Activated CD8-positive, alpha-beta T cell treated with anti-CD3 and anti-CD28 coated beads, Interleukin-2, amount 10 ng/mL, durations not matched to agents 7 days and 5 days (primary cell): ENCODE data around the gene BRSK2. TPM values are rescaled to one million over a fixed set of nuclear protein-coding genes. Genes with fewer than 3 reads are reported as not detected.
"Not testable (repeated sequence)": the region's sequence is repeated elsewhere in the genome, so short reads cannot be mapped to it uniquely, and the experiment has no call there.

Source experiments
- ATAC-seq: fragments of 150-1000 bp; cut with Tn5 transposase; one replicate; pipeline ENCODE4 v1.10.0; 2021; ENCODE audit warnings: moderate library complexity
- CTCF ChIA-PET: fragments of 350-600 bp; sonication (Branson Sonifier 250); formaldehyde crosslinking; loops from one replicate; lab custom pipeline; 2021; ENCODE audit warnings: antibody characterized with exemption; lab: Charles Lee
- POLR2A ChIA-PET: fragments of 350-600 bp; sonication (Branson Sonifier 250); formaldehyde crosslinking; loops from one replicate; lab custom pipeline; 2021; ENCODE audit warnings: antibody characterized with exemption; lab: Charles Lee
- DNase-seq: peaks from one replicate; pipeline ENCODE4 v3.0.0-alpha.2; 2020
- H3K27ac Mint-ChIP-seq: one replicate; pipeline ENCODE4 v1.8.0; 2021; ENCODE audit warnings: mild to moderate bottlenecking, mixed read lengths
- H3K27me3 Mint-ChIP-seq: one replicate; pipeline ENCODE4 v1.8.0; 2021; ENCODE audit warnings: low read depth, mixed read lengths
- H3K36me3 Mint-ChIP-seq: one replicate; pipeline ENCODE4 v1.8.0; 2021; ENCODE audit warnings: low read depth, mixed read lengths
- H3K4me1 Mint-ChIP-seq: one replicate; pipeline ENCODE4 v1.8.0; 2021; ENCODE audit warnings: low read depth, mixed read lengths
- H3K4me3 Mint-ChIP-seq: one replicate; pipeline ENCODE4 v1.8.0; 2021; ENCODE audit warnings: mild to moderate bottlenecking, mixed read lengths
- H3K9me3 Mint-ChIP-seq: one replicate; pipeline ENCODE4 v1.8.0; 2022; ENCODE audit warnings: mixed read lengths; ENCODE audit not compliant: insufficient read depth
- total RNA-seq, 2 experiments: library from RNA; stranded (reverse); gene quantifications; one replicate each; pipeline ENCODE4 v1.2.3, GENCODE V29; 2021

BRSK2 gene
- total RNA-seq, 2 experiments from 2014 or later, result 0.39 TPM; not detected in 1

GRCh38 chr11:1425006-1425405, 35.3 kb downstream of the BRSK2 start:
- Mint-ChIP-seq H3K4me1 (no peaks in the 10 kb centered on the region), H3K27me3 (no peaks in the 10 kb centered on the region), H3K9me3 (no peaks in the 10 kb centered on the region), H3K27ac (no peak overlapping the region), H3K36me3 (no peaks in the 10 kb centered on the region), H3K4me3 (no peak overlapping the region)
- POLR2A ChIA-PET, result no interaction called here
- ATAC-seq (no peak), DNase-seq (no peak)
- CTCF ChIA-PET, result no interaction called here

GRCh38 chr11:1425439-1425838, 35.7 kb downstream of the BRSK2 start:
- Mint-ChIP-seq H3K36me3 (no peaks in the 10 kb centered on the region), H3K4me1 (no peaks in the 10 kb centered on the region), H3K9me3 (no peaks in the 10 kb centered on the region), H3K27me3 (no peaks in the 10 kb centered on the region), H3K27ac (no peak overlapping the region), H3K4me3 (no peak overlapping the region)
- ATAC-seq (no peak), DNase-seq (no peak)
- CTCF ChIA-PET, result no interaction called here
- POLR2A ChIA-PET, result no interaction called here

- no peaks in the 10 kb centered on the region for H3K4me1 Mint-ChIP-seq
- ChIA-PET CTCF (no interaction called here), POLR2A (no interaction called here)
- no peak for DNase-seq
- no peak overlapping the region for H3K27ac Mint-ChIP-seq
- H3K9me3 Mint-ChIP-seq, result no peaks in the 10 kb centered on the region
- H3K27me3 Mint-ChIP-seq, result no peaks in the 10 kb centered on the region
- H3K4me3 Mint-ChIP-seq, result no peak overlapping the region
- no peak for ATAC-seq
- H3K36me3 Mint-ChIP-seq, result no peaks in the 10 kb centered on the region
These were observed 39.1 kb downstream of the BRSK2 start for GRCh38 chr11:1428762-1429316.

GRCh38 chr11:1433568-1433967, 43.8 kb downstream of the BRSK2 start:
- DNase-seq (no peak), ATAC-seq (no peak)
- Mint-ChIP-seq H3K4me1 (no peaks in the 10 kb centered on the region), H3K27ac (no peak overlapping the region), H3K4me3 (no peak overlapping the region), H3K9me3 (no peaks in the 10 kb centered on the region), H3K36me3 (no peaks in the 10 kb centered on the region), H3K27me3 (no peaks in the 10 kb centered on the region)
- CTCF ChIA-PET, result no interaction called here
- POLR2A ChIA-PET, result no interaction called here

- Mint-ChIP-seq H3K4me3 (no peak overlapping the region), H3K27me3 (no peaks in the 10 kb centered on the region), H3K9me3 (no peaks in the 10 kb centered on the region), H3K4me1 (no peaks in the 10 kb centered on the region), H3K27ac (no peak overlapping the region), H3K36me3 (no peaks in the 10 kb centered on the region)
- ChIA-PET CTCF (no interaction called here), POLR2A (no interaction called here)
- ATAC-seq (no peak), DNase-seq (no peak)
These were observed 44.4 kb downstream of the BRSK2 start for GRCh38 chr11:1433977-1434640.

- H3K4me3 Mint-ChIP-seq, H3K27ac Mint-ChIP-seq, CTCF ChIA-PET, DNase-seq, H3K9me3 Mint-ChIP-seq, H3K4me1 Mint-ChIP-seq, H3K36me3 Mint-ChIP-seq, POLR2A ChIA-PET, H3K27me3 Mint-ChIP-seq, ATAC-seq: not testable (repeated sequence)
These were observed 45.7 kb downstream of the BRSK2 start for GRCh38 chr11:1435479-1435819.

GRCh38 chr11:1435820-1436467, 46.2 kb downstream of the BRSK2 start:
- POLR2A ChIA-PET, result interaction anchor here (0.6 kb wide), 1 partner anchor 419 kb away, joined by 3 read pairs; no protein-coding TSS in a partner anchor
- ATAC-seq, result peak; percentile 48
- H3K4me3 Mint-ChIP-seq, result no peak overlapping the region
- CTCF ChIA-PET, result interaction anchor here (1.0 kb wide), 1 partner anchor 139 kb away, joined by 4 read pairs; no protein-coding TSS in a partner anchor
- no peak overlapping the region for H3K27ac Mint-ChIP-seq
- H3K36me3 Mint-ChIP-seq, result no peaks in the 10 kb centered on the region
- no peak for DNase-seq
- H3K4me1 Mint-ChIP-seq, result no peaks in the 10 kb centered on the region
- no peaks in the 10 kb centered on the region for H3K27me3 Mint-ChIP-seq
- no peaks in the 10 kb centered on the region for H3K9me3 Mint-ChIP-seq

GRCh38 chr11:1436468-1437039, 46.8 kb downstream of the BRSK2 start:
- ChIA-PET CTCF (interaction anchor here (1.0 kb wide), 1 partner anchor 138 kb away, joined by 4 read pairs; no protein-coding TSS in a partner anchor), POLR2A (interaction anchor here (0.6 kb wide), 1 partner anchor 419 kb away, joined by 3 read pairs; no protein-coding TSS in a partner anchor)
- DNase-seq, result no peak

GRCh38 chr11:1437500-1437899, 47.8 kb downstream of the BRSK2 start:
- Mint-ChIP-seq H3K36me3 (no peaks in the 10 kb centered on the region), H3K4me1 (no peaks in the 10 kb centered on the region), H3K27ac (no peak overlapping the region), H3K27me3 (no peaks in the 10 kb centered on the region), H3K4me3 (no peak overlapping the region), H3K9me3 (no peaks in the 10 kb centered on the region)
- ATAC-seq (no peak), DNase-seq (no peak)
- ChIA-PET CTCF (no interaction called here), POLR2A (no interaction called here)

More at GRCh38 chr11:1436468-1437039, 46.8 kb downstream of the BRSK2 start:
- no peaks in the 10 kb centered on the region for H3K27me3 Mint-ChIP-seq
- no peak overlapping the region for H3K27ac Mint-ChIP-seq
- ATAC-seq, result no peak
- H3K9me3 Mint-ChIP-seq, result no peaks in the 10 kb centered on the region
- H3K4me3 Mint-ChIP-seq, result no peak overlapping the region
- H3K36me3 Mint-ChIP-seq, result no peaks in the 10 kb centered on the region
- no peaks in the 10 kb centered on the region for H3K4me1 Mint-ChIP-seq

- ChIA-PET CTCF (no interaction called here), POLR2A (no interaction called here)
- no peak for ATAC-seq
- Mint-ChIP-seq H3K9me3 (no peaks in the 10 kb centered on the region), H3K36me3 (no peaks in the 10 kb centered on the region), H3K27ac (no peak overlapping the region), H3K4me1 (no peaks in the 10 kb centered on the region), H3K4me3 (no peak overlapping the region), H3K27me3 (no peaks in the 10 kb centered on the region)
- DNase-seq, result no peak
These were observed 48.7 kb downstream of the BRSK2 start for GRCh38 chr11:1438261-1438966.

- no peak overlapping the region for H3K4me3 Mint-ChIP-seq
- CTCF ChIA-PET, result no interaction called here
- no peaks in the 10 kb centered on the region for H3K9me3 Mint-ChIP-seq
- DNase-seq, result no peak
- no peaks in the 10 kb centered on the region for H3K36me3 Mint-ChIP-seq
- POLR2A ChIA-PET, result no interaction called here
- no peak overlapping the region for H3K27ac Mint-ChIP-seq
- ATAC-seq, result no peak
- no peaks in the 10 kb centered on the region for H3K27me3 Mint-ChIP-seq
- H3K4me1 Mint-ChIP-seq, result no peaks in the 10 kb centered on the region
These were observed 49.2 kb downstream of the BRSK2 start for GRCh38 chr11:1438967-1439330.

- ChIA-PET CTCF (no interaction called here), POLR2A (no interaction called here)
- no peaks in the 10 kb centered on the region for H3K4me1 Mint-ChIP-seq
- ATAC-seq (no peak), DNase-seq (no peak)
- no peaks in the 10 kb centered on the region for H3K36me3 Mint-ChIP-seq
- H3K27ac Mint-ChIP-seq, result no peak overlapping the region
- no peaks in the 10 kb centered on the region for H3K9me3 Mint-ChIP-seq
- H3K4me3 Mint-ChIP-seq, result no peak overlapping the region
- H3K27me3 Mint-ChIP-seq, result no peaks in the 10 kb centered on the region
These were observed 49.6 kb downstream of the BRSK2 start for GRCh38 chr11:1439341-1439740.
